Hematopoietic multipotent progenitor cell treated with erythropoietin and hydrocortisone succinate and interleukin-3 and kit ligand, for 6 days (in vitro differentiated cells): ENCODE measurements around the gene AADAT.
"Not testable (repeated sequence)": the region's sequence is repeated elsewhere in the genome, so short reads cannot be mapped to it uniquely, and the experiment has no call there.

Experiments
- DNase-seq: peaks from one replicate; pipeline ENCODE4 v3.0.0-alpha.2; 2015

AADAT gene

DNA sequence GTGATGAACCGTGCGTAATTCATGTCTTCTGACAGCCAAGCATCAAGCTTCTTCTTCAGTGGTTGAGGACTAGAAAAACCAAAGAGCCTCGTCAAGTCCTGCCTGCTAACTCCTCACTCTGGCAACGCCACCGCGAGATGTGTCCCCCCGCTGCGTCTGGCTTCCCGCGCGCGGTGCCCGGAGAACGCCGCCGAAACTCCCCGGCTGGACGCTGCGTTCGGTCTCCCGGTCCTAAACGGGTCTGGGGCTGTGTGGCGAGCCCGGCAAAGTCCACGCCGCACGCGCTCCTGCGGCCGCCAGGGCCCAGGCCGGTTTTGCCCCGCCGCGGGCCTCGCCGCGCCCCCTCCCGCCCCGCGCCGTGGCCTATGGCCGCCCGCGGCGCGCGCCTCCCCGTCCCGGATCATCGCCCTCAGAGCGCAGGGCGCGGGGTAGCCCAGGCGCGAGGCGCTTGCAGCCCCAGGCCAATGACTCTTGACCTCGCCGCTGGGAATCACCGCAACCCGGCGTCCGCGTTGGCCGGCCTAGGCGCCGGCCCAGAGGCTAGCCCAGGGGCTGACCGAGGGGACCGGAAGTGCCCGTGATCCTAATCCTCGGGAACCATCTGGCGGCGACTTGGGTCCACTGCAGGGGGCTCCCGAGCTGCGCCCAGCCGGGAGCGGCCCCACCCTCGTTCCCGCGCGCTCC lies at the start of gene AADAT:
Gene AADAT (minus strand): TSS at position 289 of the 684 bp plus-strand sequence. CDS start 266 bp downstream, at position 23.
- peak; percentile 82 for DNase-seq

DNA sequence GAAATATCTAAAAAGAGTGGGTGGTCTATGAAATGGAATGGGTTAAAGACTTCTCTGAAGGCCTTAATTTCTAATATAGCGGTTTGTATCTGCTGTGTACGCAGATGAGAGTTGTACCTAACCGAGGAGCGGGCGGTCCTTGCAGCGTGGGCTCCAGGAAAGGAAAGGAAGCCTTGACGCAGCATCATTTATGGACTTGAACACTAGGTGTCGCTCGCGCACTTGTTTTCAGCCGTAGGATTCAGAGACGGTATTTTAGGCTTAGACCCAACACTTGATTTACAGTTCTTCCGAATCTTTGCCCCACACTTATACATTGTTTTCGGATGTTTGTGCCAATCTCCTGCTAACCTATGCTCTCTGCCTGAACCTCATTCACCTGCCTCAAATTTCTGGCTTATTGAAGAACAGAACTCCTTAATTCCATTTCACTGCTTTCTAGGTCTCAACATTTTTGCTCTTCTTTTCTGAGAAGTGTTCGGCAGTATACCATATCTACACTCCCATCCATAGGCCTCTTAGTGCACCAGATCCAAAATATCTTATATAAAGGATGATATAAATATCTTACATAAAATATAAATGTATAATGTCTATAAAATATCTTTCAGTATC lies 48.9 kb upstream of the AADAT start:
- peak; percentile 88 for DNase-seq

DNA sequence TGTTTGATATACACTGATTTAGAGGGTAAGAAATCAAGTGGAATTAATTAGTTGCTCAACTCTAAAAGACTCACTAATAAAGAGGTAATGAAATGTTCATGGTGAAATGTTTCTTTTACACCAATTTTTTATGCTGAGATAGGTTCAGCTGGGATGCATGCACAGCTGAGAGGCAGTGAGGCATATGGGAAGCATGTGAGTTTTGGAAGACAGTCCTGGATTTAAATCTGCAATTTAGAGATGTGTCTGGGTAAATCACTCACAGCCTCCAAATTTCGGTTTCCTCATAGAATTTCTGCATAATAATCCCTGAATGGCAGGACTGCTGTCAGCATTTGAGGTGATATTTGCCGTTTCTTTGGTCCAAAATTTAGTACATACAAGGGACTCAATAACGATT lies 48.2 kb upstream of the AADAT start:
- DNase-seq, result no peak

DNA sequence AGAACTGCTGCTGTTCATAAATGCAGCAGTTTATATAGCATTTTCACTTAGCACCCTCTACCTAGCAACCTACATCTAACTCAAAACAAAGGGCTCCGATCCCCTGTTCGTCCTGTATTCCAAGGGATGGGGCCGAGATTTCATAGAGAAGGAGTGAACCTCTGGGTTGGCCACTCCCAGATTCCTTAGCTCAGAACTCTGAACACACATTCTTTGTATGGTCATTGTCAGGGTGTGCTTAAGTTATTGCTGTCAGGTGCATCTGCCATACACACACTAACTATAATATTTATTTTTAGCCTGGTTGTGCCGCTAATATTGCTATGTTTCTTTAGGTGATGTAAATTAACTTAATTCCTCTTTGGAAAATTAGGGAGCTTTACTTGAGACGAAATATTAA lies 47.7 kb upstream of the AADAT start:
- DNase-seq, result no peak

DNA sequence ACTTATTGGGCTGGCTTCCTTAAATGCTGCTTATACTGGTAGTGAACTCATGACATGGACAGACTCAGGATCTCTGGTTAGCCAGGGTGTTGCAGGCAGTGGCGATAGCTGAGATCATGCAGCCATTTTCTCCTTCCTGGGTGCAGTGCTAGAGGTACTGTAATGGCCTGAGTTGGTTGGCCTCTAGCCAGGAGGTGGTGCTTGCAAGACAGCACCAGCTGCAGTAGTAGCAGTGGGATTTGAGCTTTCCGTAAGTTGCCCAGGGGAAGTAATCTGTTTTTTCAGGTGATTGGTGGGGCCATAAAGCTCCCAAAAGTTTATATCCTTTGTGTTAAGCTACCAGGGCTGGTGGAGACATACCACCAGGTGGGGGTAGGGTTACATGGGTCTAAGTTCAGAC lies 45.1 kb upstream of the AADAT start:
- no peak for DNase-seq

DNA sequence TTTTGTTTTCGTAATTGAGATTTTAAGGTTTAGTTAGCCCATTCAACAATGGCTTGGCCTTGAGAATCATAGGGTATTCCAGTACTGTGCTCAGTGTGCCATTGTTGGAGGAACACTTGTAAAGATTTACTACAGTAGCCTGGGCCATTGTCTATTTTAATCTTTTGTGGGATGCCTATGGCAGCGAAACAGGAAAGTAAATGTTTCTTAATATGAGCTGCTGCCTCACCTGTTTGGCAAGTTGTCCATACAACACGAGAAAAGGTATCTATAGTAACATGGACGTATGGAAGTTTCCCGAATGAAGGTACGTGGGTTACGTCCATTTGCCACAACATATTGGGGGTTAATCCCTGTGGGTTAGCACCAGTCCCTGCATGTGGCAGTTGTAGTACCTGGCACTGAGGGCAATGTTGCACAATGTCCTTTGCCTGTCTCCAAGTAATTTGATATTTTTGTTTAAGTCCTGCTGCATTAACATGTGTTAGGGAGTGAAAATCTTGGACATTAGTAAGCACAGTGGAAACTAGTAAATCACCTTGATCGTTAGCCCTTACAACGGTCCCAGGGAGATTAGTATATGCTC lies 38.6 kb upstream of the AADAT start:
- no peak for DNase-seq

DNA sequence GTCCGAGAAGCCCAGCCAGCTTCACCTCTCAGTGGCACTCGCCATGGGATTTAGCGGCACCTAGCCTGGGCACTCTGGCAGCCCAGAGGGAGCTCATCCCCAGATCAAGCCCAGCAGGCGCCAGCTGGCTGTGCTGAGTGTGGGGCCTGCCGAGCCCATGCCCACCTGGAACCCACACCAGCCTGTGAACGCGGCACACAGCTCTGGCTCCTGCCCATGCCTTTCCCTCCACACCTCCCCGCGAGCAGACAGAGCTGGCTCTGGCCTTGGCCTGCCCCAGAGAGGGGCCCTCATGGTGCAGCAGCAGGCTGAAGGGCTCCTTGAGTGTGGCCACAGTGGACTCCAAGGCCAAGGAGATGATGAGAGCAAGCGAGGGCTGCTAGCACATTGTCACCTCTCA lies 38.0 kb upstream of the AADAT start:
- DNase-seq, result no peak

DNA sequence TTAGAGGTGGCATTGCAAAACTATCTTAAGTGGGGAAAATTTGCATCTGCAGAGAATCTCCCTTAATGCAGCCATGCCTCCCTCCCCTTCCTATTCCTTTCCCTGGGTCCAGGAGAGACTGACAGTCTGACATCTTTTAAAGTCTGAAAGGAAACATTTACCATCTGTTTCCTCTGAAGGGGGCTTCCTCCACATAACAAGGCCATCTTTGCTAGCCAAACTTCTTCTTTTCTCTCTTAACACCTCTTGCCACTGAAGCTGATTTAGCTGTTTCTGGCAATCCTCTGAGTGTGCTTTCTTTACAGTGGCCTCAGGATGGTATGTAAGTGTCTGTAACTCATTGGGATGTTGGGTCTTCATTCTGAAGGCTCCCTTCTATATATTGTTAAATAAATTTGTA lies 34.6 kb upstream of the AADAT start:
- DNase-seq, result peak; percentile 24

DNA sequence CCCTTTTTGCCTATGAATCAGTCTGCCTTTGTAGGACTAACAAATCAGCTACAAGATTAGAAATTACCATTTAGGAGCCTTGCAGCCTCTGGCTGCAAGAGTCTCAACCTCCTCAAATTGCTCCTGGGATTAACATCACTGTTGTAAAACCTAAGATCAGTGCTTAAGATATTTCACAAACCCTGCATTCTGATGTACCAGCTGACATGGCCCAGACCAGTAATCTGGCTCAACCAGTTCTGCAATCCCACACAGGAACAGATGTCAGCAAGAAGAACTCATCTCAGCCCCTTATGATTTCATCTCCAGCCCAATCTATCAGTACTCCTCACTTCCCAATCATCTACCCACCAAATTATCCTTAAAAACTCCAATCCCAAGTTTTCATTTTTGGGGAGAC lies 32.5 kb upstream of the AADAT start:
- no peak for DNase-seq

DNA sequence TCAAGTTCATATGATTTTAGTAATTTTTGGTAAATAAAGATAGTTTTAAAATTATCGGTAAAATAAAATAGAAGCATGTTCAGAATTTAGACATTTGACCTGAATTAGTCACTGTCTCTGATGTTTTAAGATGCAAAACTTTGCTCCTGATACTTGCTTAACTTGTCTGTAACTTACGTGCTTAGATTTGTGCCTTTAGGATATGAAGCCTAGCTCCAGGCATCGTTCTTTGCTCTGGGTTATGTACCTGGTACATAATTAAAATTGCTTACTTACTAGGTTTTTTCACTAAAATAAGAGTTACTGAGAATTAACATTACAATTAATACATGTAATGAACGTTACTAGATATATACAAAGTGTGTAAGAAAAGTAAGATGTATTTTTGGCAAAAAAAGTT lies 24.9 kb upstream of the AADAT start:
- no peak for DNase-seq

DNA sequence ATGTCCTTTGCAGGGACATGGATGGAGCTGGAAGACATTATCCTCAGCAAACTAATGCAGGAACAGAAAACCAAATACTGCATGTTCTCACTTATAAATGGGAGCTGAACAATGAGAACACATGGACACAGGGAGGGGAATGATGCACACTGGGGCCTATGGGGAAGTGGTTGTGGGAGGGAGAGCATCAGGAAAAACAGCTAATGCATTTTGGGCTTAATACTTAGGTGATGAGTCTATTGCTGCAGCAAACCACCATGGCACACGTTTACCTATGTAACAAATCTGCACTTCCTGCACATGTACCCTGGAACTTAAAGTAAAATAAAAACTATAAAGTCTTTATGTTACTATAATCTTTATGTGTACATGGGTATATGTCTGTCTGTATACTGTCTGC lies 24.4 kb upstream of the AADAT start:
- not testable (repeated sequence) for DNase-seq

DNA sequence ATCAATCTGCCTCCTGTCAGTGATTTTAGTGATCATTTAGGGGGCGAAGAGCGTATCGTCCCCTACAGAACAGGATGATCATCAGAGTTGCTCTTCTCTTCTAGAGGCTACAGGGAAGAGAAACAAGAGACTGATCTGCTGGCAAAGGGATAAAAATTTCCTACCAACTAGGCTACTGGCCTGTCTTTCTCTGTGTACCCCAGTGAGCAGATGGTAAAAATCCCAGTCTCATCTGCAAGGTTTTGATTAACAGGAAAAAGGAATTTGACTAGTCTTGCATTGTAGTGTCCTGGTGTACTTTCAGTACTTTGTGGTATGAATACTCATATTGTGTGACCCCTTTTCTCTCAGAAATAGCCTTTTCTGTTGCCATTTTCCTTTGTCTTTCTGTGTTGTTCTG lies 21.8 kb upstream of the AADAT start:
- DNase-seq, result no peak

DNA sequence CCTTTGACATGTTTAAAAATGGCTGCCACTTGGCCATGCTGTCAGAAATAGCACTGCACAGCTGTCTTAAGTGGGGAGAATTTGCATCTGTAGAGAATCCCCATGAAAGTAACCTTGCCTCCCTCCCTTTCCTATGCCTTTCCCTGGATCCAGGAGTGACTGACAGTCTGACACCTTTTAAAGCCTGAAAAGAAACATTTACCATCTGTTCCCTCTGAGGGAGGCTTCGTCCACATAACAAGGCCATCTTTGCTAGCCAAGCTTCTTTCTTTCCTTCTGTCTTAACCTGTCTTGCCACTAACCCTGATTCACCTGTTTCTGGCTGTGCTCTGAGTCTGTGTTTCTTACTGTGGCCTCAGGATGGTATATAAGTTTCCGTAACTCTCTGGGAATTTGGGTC lies 21.3 kb upstream of the AADAT start:
- DNase-seq, result no peak

DNA sequence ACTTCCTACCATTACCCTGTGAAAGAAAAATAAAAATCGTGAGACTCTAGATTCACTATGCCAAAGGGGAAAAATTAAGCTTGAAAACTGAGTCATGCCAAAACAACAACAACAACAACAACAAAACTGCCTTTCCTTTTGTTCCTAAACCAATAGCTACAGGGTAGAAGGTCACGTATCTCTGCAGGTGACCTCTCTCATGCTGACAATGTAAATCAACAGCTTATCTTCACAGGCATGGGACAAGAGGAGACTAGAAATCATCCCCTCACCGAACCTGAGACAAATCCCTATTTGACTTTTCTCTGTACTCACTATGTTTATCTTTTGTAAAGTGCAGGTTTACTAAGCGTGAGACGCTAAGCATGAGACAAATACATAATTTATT lies 20.5 kb upstream of the AADAT start:
- no peak for DNase-seq

DNA sequence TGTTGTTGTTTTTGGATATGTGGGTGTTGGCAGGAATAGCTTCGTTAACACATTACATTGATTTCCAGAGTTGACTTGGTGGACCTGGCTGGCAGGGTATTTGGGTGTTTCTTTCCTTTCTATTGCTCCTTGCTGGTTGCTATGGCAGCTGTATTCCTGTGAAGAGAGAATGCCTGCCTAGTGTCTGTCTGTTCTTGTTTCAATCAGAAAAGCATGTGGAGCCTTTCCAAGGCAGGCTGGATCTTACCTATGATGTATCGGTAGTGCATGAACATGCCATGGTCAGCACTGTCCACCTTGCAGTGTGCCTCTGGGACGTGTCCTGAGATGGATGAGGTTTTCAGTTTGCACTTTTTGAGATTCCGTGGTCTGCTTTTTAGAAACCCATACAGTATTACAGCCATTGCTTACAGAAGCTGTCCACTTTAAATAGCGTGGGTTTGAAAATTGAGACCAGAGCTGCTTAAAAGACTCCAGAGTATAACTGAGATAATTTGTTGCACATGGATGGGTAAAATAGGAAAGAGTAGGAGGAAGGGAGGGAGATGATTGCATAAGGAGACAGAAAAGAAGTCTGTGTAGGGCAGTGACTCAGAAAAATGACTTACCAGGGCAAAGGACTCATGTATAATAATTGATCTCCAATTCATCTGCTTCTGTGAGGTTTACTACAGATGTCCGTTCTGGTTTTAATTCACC lies 20.0 kb upstream of the AADAT start:
- DNase-seq, result no peak

DNA sequence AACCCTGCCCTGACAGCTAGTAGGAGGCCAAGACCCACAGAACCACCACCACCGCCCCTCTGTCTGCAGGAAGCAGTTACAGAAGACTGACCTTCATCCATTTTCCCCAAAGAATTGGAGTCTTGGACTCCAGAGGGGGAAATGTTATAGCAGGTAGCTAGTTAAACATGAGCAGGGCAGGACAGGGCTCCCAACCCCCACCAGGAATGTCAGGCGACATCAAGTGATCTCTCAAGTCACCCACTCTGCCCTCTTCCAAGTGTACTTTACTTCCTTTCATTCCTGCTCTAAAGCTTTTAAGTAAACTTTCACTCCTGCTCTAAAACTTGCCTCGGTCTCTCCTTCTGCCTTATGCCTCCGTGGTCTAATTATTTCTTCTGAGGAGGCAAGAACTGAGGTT lies 17.1 kb upstream of the AADAT start:
- DNase-seq, result no peak

DNA sequence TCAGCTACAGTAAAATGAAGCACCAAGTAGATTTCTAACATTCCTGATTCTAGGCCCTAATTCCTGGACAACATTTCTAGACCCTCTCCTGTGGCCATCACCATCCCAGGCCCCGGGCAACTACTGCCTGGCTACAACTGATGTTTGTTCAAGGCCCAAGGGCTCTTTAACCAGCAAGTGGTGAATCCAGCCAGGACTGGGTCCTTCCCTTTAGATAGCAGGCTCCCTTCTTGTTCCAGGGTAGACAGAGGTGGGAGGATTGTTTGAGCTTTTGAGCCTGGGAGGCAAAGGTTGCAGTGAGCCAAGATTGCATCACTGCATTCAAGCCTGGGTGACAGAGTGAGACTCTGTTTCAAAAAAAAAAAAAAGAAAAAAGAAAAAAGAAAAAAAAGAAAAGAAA lies 12.7 kb upstream of the AADAT start:
- no peak for DNase-seq

DNA sequence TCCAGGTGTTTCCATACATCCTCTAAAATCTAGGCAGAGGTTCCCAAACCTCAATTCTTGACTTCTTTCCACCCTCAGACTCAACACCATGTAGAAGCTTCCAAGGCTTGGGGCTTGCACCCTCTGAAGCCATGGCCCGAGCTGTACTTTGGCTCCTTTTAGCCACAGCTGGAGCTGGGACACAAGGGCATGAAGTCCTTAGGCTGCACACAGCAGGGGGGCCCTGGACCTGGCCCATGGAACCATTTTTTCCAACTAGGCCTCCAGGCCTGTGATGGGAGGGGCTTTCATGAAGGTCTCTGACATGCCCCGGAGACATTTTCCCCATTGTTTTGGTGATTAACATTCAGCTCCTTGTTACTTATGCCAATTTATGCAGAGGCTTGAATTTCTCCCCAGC lies 8.4 kb upstream of the AADAT start:
- DNase-seq, result not testable (repeated sequence)

DNA sequence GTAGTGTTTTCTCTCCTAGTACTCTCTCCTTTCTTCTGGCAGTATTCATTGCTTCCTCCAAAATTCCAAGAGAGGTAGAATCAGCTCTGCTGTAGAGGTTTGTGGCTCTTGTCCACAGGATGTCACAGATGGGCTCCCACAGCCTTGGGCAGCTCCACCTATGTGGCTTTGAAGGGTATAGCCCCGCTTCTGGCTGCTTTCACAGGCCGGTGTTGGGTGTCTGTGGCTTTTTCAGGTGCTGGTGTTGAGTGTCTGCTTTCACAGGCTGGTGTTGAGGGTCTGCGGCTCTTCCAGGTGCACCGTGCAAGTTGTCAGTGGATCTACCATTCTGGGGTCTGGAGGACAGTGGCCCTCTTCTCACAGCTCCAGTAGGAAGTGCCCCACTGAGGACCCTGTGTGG lies 7.9 kb upstream of the AADAT start:
- DNase-seq, result no peak

DNA sequence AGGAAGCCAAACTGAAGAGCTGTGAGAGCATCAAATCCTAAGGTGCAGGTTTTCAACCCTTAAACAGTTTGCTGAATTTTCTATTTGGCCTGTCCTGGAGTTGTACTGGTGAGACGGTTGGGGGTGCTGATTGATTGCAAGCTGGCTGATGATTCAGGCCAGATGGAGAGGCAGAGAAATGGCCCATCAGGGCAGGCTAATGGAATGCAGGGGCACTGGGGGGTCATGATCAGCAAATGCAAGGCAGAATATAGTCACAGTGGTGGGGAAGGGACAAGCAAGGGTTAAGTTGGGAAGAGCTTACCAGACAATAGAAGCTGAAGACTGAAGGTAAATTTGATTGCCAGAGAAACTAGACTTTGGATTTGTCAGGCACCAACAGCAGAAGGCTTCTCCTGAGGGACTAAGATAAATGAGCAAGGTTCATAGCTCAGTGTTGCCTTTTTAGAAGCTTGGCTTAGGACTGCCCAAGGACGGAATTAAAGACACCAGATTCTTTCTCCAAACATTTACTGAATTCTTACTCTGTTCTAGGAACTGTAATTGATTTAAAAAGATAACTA lies 4.3 kb upstream of the AADAT start:
- no peak for DNase-seq

DNA sequence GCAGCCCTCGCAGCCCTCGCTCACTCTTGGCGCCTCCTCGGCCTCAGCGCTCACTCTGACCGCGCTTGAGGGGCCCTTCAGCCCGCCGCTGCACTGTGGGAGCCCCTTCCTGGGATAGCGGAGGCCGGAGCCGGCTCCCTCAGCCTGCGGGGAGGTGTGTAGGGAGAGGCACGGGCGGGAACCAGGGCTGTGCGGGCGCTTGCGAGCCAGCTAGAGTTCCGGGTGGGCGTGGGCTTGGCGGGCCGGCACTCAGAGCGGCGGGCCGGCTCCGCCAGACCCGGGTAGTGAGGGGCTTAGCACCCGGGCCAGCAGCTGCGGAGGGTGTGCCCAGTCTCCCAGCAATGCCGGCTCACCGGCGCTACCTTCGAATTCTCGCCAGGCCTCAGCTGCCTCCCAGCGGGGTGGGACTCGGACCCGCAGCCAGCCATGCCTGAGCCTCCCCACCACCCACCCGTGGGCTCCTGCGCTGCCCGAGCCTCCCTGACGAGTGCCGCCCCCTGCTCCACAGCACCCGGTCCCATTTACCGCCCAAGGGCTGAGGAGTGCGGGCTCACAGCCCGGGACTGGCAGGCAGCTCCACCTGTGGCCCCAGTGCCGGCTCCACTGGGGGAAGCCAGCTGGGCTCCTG lies 1.4 kb upstream of the AADAT start:
- no peak for DNase-seq

DNA sequence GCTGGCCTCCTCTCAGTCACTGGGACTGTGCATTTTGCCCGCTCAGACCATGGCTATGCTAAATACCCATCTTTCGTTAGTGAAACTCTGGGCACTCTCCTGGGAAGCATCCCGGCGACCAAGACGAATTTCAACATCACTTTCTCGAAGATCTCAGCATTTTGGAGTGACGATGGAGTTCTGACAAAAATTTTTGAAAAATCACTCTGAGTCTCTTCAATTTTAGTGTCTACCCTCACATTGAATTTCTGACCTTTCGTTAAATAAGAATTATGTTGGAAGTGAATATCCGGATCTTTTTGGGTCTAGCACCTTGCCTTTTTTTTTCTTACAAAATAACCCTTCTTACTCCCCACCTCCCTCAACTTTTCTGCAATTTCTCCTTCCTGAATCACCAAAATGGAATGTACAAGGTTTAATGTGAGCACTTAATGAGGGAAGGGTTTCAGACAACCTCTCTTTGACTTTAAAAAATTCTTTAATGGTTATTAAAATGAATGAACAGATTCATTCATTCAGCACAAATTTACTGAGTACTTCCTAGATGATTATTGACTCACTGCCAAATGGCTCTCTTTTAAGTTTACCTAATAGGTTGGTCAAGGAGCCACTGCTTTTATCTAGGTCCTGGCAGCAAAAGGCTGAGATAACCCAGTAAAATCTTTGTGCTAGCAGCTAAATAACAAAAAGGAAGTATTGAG lies 746 bp upstream of the AADAT start:
- DNase-seq, result no peak

DNA sequence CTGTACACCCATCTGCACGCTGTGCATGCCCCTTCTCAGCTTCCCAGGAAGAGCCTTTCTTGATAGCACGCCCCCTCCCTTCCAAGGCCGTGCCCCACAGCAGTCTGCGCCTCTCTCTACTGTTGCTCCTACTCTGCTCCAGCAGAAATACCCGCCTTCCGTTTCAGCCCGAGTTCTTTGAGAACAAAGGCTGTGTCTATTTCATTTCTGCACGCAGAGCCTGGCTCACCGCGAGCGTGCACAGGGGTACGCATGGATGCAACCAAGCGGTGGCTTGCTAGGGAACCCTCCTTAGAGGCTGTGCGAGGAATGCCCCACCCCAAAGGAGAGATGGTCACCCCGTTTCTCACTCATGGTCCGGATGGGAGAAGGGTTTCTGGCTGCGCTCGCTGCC lies 485 bp downstream of the AADAT start:
- DNase-seq, result peak; percentile 43
